ENCODE results near the gene AGAP1.

DNA sequence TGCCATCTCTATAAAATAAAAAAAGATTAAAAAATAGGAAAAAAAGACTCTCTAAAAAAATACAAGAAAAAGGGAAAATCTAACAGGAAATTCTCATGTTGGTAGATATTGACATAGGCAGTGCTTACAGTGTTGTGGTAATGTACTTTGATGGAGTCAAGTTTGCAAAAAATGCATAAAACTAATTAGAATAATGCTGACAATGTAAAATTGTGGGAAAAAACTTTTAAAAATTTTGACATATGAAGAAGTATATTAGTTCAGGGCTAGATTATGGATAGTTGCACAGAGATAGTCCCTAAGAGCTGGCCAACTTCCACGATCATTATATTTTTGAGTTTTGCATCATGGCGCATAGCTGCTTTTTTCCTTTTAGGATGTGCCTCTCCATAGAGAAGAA, 601.7 kb downstream of the AGAP1 start:
- TF ChIP-seq CTCF (IDR thresholded peaks at IDR 0.05) = no peak
- TF ChIP-seq POLR2A (IDR thresholded peaks at IDR 0.05) = no peak

All from uterus (tissue), 2 donors.